ENCODE results near the gene RCCD1. TPM values are rescaled to one million over a fixed set of nuclear protein-coding genes. Genes with fewer than 3 reads are reported as not detected.

The RCCD1 gene
- total RNA-seq, 1 experiment from 2014 or later, result 22.8 TPM

DNA sequence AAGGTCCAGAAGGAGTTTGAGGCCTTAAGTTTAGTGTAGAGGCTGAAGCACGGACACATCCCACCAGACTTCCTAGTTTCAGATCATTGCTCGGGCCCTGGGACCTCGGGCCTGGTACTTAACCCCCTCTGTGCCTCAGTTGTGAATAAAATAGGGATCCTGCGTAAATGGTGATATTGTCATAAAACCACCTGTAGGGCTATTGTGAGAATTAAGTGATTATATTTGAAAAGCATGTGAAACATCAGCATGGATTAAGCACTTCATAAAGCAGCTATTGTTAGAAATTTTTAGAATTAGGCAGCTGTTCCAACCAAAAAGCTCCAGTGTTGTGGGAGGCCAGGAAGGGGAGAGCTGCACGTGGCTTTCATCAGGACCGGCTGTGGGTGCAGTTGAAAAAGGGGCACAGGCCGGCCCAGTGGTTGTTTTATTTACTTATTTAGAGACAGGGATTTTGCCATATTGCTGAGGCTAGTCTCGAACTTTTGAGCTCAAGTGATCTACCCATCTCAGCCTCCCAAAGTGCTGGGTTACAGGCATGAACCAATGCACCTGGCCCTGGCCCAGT lies 4.4 kb downstream of the RCCD1 start:
- Histone ChIP-seq H2AK5ac (ENCODE audit: insufficient read length, low read length) (no peak overlapping the region), H2BK12ac (ENCODE audit: insufficient read length, low read depth, low read length) (no peak overlapping the region), H2AFZ (ENCODE audit: low read length) (no peak overlapping the region), H3K23ac (ENCODE audit: insufficient read length, low read depth, low read length) (no peak overlapping the region), H3K9me3 (ENCODE audit: control insufficient read depth, low read depth, low read length) (no peaks in the 10 kb centered on the region), H3K9ac (ENCODE audit: extremely low read depth, insufficient read length, low read length) (no peak overlapping the region), H4K5ac (ENCODE audit: insufficient read length, low read depth, low read length) (no peak overlapping the region), H3K79me2 (ENCODE audit: insufficient read depth, low read length) (no peaks in the 10 kb centered on the region), H4K20me1 (ENCODE audit: control insufficient read depth, insufficient read depth, insufficient read length) (no peaks in the 10 kb centered on the region), H3K4me2 (ENCODE audit: insufficient read depth, insufficient read length, low read length) (no peak overlapping the region), H2BK15ac (ENCODE audit: low read depth, low read length) (no peak overlapping the region), H3K27me3 (ENCODE audit: insufficient read depth, low read length) (no peaks in the 10 kb centered on the region), H2BK120ac (ENCODE audit: low read depth, low read length, poor library complexity, severe bottlenecking) (no peak overlapping the region), H3K4me1 (ENCODE audit: insufficient read depth, low read length) (peaks cover 7% of the 10 kb centered on the region; the same call in 1 of the 2 replicates), H3K27ac (ENCODE audit: insufficient read length, low read depth, low read length) (no peak overlapping the region), H3K14ac (ENCODE audit: insufficient read depth, low read length) (no peak overlapping the region), H3K79me1 (ENCODE audit: insufficient read depth, low read depth, low read length, poor library complexity, severe bottlenecking) (no peaks in the 10 kb centered on the region), H4K8ac (replicated peaks; ENCODE audit: insufficient read length, low read depth, low read length) (no peak overlapping the region), H3K4ac (ENCODE audit: low read depth, low read length) (no peak overlapping the region), H3K18ac (ENCODE audit: insufficient read length, low read depth, low read length) (no peak overlapping the region), H3K56ac (ENCODE audit: insufficient read length, low read depth, low read length) (no peak overlapping the region), H3K23me2 (ENCODE audit: insufficient read length, low read depth, low read length, poor library complexity, severe bottlenecking) (peaks cover 15% of the 10 kb centered on the region), H2BK5ac (ENCODE audit: insufficient read length, low read length) (no peak overlapping the region), H2BK20ac (ENCODE audit: low read depth, low read length, poor library complexity, severe bottlenecking) (no peak overlapping the region), H4K91ac (ENCODE audit: insufficient read length, low read depth, low read length) (no peak overlapping the region), H3T11ph (ENCODE audit: low read length) (no peak overlapping the region)
- H3K36me3 Mint-ChIP-seq (ENCODE audit: insufficient read depth in 1 of 3, low read depth in 3 of 3), result peaks cover 8 to 49% (median 41%) of the 10 kb centered on the region in 3 experiments
- no peak for DNase-seq
- H3K4me1 Mint-ChIP-seq, result peaks cover 15 to 16% of the 10 kb centered on the region in 2 experiments
- no CpG with 5 or more reads among the region's 8 CpGs for WGBS (ENCODE audit: extremely low coverage, insufficient read length, low lambda C conversion rate)
- no peak overlapping the region for H3K4me3 Mint-ChIP-seq
- H3K9me3 Mint-ChIP-seq, result no peaks in the 10 kb centered on the region
- H3K27ac Mint-ChIP-seq, result peak overlapping the region in 1 of 3 experiments; percentile 22; a peak in 1 of 7 replicates
- TF ChIP-seq, protein P1, sequence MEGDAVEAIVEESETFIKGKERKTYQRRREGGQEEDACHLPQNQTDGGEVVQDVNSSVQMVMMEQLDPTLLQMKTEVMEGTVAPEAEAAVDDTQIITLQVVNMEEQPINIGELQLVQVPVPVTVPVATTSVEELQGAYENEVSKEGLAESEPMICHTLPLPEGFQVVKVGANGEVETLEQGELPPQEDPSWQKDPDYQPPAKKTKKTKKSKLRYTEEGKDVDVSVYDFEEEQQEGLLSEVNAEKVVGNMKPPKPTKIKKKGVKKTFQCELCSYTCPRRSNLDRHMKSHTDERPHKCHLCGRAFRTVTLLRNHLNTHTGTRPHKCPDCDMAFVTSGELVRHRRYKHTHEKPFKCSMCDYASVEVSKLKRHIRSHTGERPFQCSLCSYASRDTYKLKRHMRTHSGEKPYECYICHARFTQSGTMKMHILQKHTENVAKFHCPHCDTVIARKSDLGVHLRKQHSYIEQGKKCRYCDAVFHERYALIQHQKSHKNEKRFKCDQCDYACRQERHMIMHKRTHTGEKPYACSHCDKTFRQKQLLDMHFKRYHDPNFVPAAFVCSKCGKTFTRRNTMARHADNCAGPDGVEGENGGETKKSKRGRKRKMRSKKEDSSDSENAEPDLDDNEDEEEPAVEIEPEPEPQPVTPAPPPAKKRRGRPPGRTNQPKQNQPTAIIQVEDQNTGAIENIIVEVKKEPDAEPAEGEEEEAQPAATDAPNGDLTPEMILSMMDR (conservative IDR thresholded peaks at IDR 0.05), result no peak
- H3K27me3 Mint-ChIP-seq (ENCODE audit: low read depth), result no peaks in the 10 kb centered on the region

All from H9 (cell line).